Amniotic epithelial cell (primary cell): Measurements from ENCODE around the gene HOXA4.

Experiments used
- DNase-seq: peaks from one replicate; pipeline ENCODE4 v3.0.0-alpha.2; 2010; ENCODE audit warnings: low read depth

Gene HOXA4

GRCh38 chr7:27105301-27106031 lies 25.1 kb downstream of the HOXA4 start:
- no peak for DNase-seq

GRCh38 chr7:27104341-27105058 lies 26.1 kb downstream of the HOXA4 start:
- DNase-seq = peak; percentile 62

- no peak for DNase-seq
Observed at GRCh38 chr7:27103489-27104226, 26.9 kb downstream of the HOXA4 start.

GRCh38 chr7:27102581-27103442 lies 27.7 kb downstream of the HOXA4 start, which contains the start of gene HOXA2:
Gene HOXA2 (minus strand): TSS chr7:27102683. CDS start chr7:27102500, 183 bp downstream.
- no peak for DNase-seq

GRCh38 chr7:27101957-27102580 lies 28.5 kb downstream of the HOXA4 start:
- no peak for DNase-seq

GRCh38 chr7:27101171-27101956 lies 29.2 kb downstream of the HOXA4 start:
- DNase-seq = peak; percentile 54

GRCh38 chr7:27100694-27101170 lies 29.8 kb downstream of the HOXA4 start:
- DNase-seq = no peak

GRCh38 chr7:27099453-27100370 lies 30.8 kb downstream of the HOXA4 start:
- DNase-seq = no peak

- DNase-seq = peak; percentile 55
Observed at GRCh38 chr7:27098578-27099451, 31.7 kb downstream of the HOXA4 start.

- peak; percentile 46 for DNase-seq
Observed at GRCh38 chr7:27097686-27098577, 32.6 kb downstream of the HOXA4 start.

- DNase-seq = peak; percentile 58
Observed at GRCh38 chr7:27096768-27097514, 33.6 kb downstream of the HOXA4 start.

- DNase-seq = peak; percentile 88
Observed at GRCh38 chr7:27095897-27096767, 34.4 kb downstream of the HOXA4 start, which contains the start of gene HOXA1. Gene HOXA1 (minus strand): TSS chr7:27096000. CDS start chr7:27095912, 88 bp downstream.

GRCh38 chr7:27095050-27095896 lies 35.3 kb downstream of the HOXA4 start:
- DNase-seq = peak; percentile 17
